Measurements from ENCODE around the gene TSPAN10. TPM values are rescaled to one million over a fixed set of nuclear protein-coding genes. Genes with fewer than 3 reads are reported as not detected.

The TSPAN10 gene
- total and polyA plus RNA-seq, 9 of the 15 experiments (the other 6 are each of a cell fraction or from before 2014, with no cell fraction given) = 0.05 to 0.31 (median 0.13) TPM; not detected in 1

GRCh38 chr17:81603846-81604610 lies 33.0 kb upstream of the TSPAN10 start:
- intact Hi-C loops (cut with micrococcal nuclease) = no loop called here
- no peaks in the 10 kb centered on the region for H3K9me1 ChIP-seq (ENCODE audit: control insufficient read depth, insufficient read depth, low read length)
- H4K20me1 ChIP-seq (replicated peaks; ENCODE audit: control insufficient read depth, insufficient read depth, low read length) = peaks cover 5% of the 10 kb centered on the region; the same call in 1 of the 2 replicates
- no peak overlapping the region for H3K4me3 ChIP-seq
- POLR2A ChIA-PET = no interaction called here
- CTCF ChIA-PET (ENCODE audit: low intra/inter-chr PET ratio) = no interaction called here
- H3K79me2 ChIP-seq (ENCODE audit: control insufficient read depth, insufficient read depth, low read length) = peaks cover 30% of the 10 kb centered on the region
- H3K27ac ChIP-seq (ENCODE audit: extremely low read depth, low read depth, low read length) = no peak overlapping the region
- H3K4me2 ChIP-seq (ENCODE audit: insufficient read depth, low read length) = no peak overlapping the region
- DNase-seq (ENCODE audit: extremely low read depth in 1 of 4, low spot score in 3 of 4) (no peak), ATAC-seq (no peak), FAIRE-seq (no peak)
- no TSS peak for BruUV-seq (replicated peaks)
- H3K4me1 ChIP-seq (replicated peaks in 1 of 2; ENCODE audit: control insufficient read depth in 2 of 2, insufficient read depth in 2 of 2, low read length in 2 of 2) = no peaks in the 10 kb centered on the region
- H2AFZ ChIP-seq (ENCODE audit: low read depth, low read length) = no peak overlapping the region
- H3K27me3 ChIP-seq (ENCODE audit: control insufficient read depth in 2 of 2, insufficient read depth in 2 of 2, low read length in 2 of 2) = no peaks in the 10 kb centered on the region
- 82% methylated on average over 10 of the region's 11 CpGs for WGBS (ENCODE audit: insufficient coverage, low coverage, missing lambda C conversion rate)
- H3K36me3 ChIP-seq (ENCODE audit: control insufficient read depth, insufficient read depth, low read length) = peaks cover 91% of the 10 kb centered on the region
- H3K9ac ChIP-seq (ENCODE audit: insufficient read depth in 1 of 2, low read depth in 2 of 2, low read length in 2 of 2) = no peak overlapping the region
- in situ Hi-C loops (cut with MboI) = no loop called here
- H3K9me3 ChIP-seq (replicated peaks; ENCODE audit: control insufficient read depth, insufficient read depth, low read depth, low read length) = no peaks in the 10 kb centered on the region
- TF ChIP-seq CREM (IDR thresholded peaks at IDR 0.05; ENCODE audit: low read depth) (no peak), MEF2A (IDR thresholded peaks at IDR 0.05; ENCODE audit: control insufficient read depth, low read depth, low read length) (no peak), ZNF79 (CRISPR knock-in tag; IDR thresholded peaks at IDR 0.05; ENCODE audit: low read depth) (no peak), ZNF699 (CRISPR knock-in tag; IDR thresholded peaks at IDR 0.05; ENCODE audit: insufficient replicate concordance) (no peak), ZNF24 (IDR thresholded peaks at IDR 0.05) (no peak), CBFB (CRISPR knock-in tag; IDR thresholded peaks at IDR 0.05) (no peak), SAFB2 (IDR thresholded peaks at IDR 0.05; ENCODE audit: borderline replicate concordance, low read depth, low read length, severe bottlenecking) (no peak), ZNF561 (CRISPR knock-in tag; conservative IDR thresholded peaks at IDR 0.05) (no peak), SMAD4 (CRISPR knock-in tag; conservative IDR thresholded peaks at IDR 0.05) (no peak), WHSC1 (IDR thresholded peaks at IDR 0.05; ENCODE audit: low read length) (no peak), HNRNPUL1 (IDR thresholded peaks at IDR 0.05; ENCODE audit: low read length) (no peak)
- TF ChIP-seq, protein P1, sequence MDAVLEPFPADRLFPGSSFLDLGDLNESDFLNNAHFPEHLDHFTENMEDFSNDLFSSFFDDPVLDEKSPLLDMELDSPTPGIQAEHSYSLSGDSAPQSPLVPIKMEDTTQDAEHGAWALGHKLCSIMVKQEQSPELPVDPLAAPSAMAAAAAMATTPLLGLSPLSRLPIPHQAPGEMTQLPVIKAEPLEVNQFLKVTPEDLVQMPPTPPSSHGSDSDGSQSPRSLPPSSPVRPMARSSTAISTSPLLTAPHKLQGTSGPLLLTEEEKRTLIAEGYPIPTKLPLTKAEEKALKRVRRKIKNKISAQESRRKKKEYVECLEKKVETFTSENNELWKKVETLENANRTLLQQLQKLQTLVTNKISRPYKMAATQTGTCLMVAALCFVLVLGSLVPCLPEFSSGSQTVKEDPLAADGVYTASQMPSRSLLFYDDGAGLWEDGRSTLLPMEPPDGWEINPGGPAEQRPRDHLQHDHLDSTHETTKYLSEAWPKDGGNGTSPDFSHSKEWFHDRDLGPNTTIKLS (IDR thresholded peaks at IDR 0.05; ENCODE audit: borderline replicate concordance, low read depth) = no peak
- TF ChIP-seq, protein P2, sequence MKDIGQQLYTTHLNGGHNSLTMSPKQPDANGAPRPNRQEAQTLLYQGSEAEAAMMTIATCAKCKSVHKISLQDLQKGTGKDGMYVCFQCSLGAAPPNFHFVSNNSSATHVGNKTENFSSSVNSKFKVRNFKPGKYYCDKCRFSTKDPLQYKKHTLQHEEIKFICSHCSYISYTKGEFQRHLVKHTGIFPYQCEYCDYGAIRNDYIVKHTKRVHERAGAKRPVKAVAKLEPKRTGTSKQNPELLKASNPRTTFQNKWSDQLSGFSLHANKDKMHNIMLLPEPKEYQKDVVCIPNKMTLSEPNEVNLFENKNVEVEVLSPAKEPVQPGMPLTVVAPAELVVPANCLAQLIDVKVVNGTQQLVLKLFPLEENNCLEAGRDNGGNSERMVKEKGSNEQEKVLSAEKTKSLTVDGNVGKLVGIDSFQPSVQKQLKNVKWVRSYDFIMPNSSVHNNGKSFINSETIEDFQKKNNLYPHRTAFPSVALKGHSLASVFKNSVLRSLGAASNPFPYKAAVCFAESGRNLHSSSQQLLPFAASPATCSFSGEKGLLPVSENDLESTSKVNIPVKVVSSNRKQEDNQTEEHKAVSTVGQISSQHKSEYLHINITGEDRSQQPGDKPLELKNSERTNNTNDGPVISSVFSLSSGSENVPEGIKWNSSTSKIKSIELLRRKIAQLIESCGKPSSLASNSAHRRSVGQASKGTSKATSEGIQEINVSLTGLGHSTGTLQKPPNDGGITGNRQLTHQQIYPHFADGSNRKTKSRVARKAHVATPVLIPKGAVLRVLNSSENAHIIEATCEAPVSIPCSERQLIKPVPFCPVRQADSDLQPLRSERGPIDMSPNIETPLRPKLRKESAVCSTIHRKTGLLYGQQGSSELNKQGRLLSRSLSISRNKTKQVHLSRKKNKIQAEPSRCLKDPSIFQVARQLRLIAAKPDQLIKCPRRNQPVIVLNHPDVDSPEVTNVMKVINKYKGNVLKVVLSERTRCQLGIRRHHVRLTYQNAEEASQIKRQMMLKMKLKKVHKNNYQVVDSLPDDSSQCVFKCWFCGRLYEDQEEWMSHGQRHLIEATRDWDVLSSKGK (CRISPR knock-in tag; IDR thresholded peaks at IDR 0.05) = no peak
- TF ChIP-seq, protein P3, sequence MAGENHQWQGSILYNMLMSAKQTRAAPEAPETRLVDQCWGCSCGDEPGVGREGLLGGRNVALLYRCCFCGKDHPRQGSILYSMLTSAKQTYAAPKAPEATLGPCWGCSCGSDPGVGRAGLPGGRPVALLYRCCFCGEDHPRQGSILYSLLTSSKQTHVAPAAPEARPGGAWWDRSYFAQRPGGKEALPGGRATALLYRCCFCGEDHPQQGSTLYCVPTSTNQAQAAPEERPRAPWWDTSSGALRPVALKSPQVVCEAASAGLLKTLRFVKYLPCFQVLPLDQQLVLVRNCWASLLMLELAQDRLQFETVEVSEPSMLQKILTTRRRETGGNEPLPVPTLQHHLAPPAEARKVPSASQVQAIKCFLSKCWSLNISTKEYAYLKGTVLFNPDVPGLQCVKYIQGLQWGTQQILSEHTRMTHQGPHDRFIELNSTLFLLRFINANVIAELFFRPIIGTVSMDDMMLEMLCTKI (IDR thresholded peaks at IDR 0.05; ENCODE audit: partially characterized antibody) = no peak
